Measurements from ENCODE around the gene NRG3.

DNA sequence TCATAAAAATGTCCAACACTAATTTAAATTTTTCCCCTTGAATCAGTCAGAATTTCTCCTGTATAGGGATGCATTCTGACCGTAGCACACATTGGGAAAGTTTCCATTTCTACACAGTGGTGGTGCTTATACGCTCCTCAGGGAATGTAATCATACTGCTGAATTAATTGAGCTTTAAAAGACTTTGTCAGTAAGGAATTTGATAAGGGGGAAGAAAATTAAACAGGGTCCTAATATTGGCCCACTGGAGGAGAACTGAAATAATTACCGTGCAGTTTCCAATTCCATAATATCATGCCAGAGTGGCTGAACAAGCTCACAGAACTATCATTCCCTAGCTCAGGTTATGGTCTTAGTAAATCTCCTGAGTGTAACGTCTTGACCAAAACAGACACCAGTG lies 1041.9 kb downstream of the NRG3 start:
- TF ChIP-seq, protein P1, sequence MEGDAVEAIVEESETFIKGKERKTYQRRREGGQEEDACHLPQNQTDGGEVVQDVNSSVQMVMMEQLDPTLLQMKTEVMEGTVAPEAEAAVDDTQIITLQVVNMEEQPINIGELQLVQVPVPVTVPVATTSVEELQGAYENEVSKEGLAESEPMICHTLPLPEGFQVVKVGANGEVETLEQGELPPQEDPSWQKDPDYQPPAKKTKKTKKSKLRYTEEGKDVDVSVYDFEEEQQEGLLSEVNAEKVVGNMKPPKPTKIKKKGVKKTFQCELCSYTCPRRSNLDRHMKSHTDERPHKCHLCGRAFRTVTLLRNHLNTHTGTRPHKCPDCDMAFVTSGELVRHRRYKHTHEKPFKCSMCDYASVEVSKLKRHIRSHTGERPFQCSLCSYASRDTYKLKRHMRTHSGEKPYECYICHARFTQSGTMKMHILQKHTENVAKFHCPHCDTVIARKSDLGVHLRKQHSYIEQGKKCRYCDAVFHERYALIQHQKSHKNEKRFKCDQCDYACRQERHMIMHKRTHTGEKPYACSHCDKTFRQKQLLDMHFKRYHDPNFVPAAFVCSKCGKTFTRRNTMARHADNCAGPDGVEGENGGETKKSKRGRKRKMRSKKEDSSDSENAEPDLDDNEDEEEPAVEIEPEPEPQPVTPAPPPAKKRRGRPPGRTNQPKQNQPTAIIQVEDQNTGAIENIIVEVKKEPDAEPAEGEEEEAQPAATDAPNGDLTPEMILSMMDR (conservative IDR thresholded peaks at IDR 0.05; ENCODE audit: low read length), result no peak
- no peak for TF ChIP-seq EZH2phosphoT487 (IDR thresholded peaks at IDR 0.05; ENCODE audit: borderline replicate concordance, low read depth, low read length)
